Tibial nerve (tissue), 4 donors: Measurements from ENCODE around the gene MAMLD1.

ENCODE experiments used
- EP300 ChIP-seq, 2 donors: sonication (generic); formaldehyde crosslinking; IDR thresholded peaks; one replicate each; pipeline ENCODE4 v1.6.1; 2017; ENCODE audit warnings: antibody characterized with exemption in 2 of 2, mild to moderate bottlenecking in 1 of 2
- TF ChIP-seq, protein P1 (sequence below), 5 experiments: fragments of 200-600 bp in 3 of 5; fragments of 450-650 bp in 2 of 5; sonication (generic) in 3 of 5; IDR thresholded peaks; one replicate each; pipeline ENCODE4 v1.5.1; 2016 to 2019; ENCODE audit warnings: antibody characterized with exemption in 5 of 5, mild to moderate bottlenecking in 3 of 5, moderate library complexity in 2 of 5

DNA sequence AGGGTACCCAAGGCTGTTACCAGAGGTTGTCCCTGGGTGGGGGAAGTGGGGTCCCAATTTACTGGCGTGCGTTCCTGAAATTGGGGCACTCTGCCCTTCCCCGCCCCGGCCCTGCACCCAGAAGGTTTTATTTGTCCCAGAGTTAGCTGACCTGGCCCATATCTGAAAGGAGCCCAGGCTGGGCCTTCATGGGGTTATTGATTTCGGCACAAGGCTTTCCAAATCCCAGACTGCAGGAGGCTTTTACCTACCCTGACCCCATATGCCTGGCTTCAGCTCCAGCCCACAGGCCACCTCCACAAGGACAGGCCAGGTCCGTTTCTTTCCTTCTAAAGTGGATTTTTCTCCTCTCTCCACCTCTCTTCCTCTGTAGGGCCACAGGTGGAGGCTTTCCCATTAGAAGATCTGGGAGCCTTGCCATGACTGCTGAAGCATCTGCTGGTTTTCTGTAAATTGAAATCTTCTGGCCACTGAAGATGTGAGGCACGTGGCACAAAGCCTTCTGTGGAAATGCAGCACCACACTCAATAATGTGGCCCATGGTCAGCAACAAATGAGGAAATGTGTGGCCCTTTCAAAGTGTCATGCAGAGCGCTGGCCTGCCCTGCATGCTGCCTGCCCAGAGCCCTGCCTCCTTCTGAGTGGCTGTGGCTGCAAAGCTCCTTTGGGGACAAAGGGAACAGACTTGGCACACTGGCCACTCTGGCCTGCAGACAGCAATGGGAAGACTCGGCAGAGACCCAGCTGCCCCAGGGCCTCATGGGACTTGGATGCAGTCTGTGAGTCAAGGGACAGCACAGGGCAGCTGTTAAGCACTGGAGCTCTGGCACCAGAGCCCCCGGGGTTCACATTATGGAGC, 162.2 kb downstream of the MAMLD1 start:
- TF ChIP-seq, protein P1, sequence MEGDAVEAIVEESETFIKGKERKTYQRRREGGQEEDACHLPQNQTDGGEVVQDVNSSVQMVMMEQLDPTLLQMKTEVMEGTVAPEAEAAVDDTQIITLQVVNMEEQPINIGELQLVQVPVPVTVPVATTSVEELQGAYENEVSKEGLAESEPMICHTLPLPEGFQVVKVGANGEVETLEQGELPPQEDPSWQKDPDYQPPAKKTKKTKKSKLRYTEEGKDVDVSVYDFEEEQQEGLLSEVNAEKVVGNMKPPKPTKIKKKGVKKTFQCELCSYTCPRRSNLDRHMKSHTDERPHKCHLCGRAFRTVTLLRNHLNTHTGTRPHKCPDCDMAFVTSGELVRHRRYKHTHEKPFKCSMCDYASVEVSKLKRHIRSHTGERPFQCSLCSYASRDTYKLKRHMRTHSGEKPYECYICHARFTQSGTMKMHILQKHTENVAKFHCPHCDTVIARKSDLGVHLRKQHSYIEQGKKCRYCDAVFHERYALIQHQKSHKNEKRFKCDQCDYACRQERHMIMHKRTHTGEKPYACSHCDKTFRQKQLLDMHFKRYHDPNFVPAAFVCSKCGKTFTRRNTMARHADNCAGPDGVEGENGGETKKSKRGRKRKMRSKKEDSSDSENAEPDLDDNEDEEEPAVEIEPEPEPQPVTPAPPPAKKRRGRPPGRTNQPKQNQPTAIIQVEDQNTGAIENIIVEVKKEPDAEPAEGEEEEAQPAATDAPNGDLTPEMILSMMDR (IDR thresholded peaks at IDR 0.05): no peak
- peak in 1 of 2 donors; percentile 62 for TF ChIP-seq EP300 (IDR thresholded peaks at IDR 0.05)
